Stomach (tissue), 9 donors: ENCODE measurements around the gene KIF12. TPM values are rescaled to one million over a fixed set of nuclear protein-coding genes. Genes with fewer than 3 reads are reported as not detected.

Source experiments
- DNase-seq, 2 donors: peaks; one replicate each; pipeline versions ENCODE4 v3.0.0 to v3.0.0-alpha.2; 2013 to 2019
- H3K27ac ChIP-seq, 5 donors: fragments of 200-600 bp in 4 of 5; sonication (generic) in 4 of 5; one replicate each; pipeline ENCODE4 v1.5.1; 2013 to 2019; ENCODE audit warnings: mild to moderate bottlenecking in 1 of 5, moderate library complexity in 1 of 5
- H3K27me3 ChIP-seq, 3 donors: fragments of 200-600 bp; sonication (generic); one replicate each; pipeline ENCODE4 v1.5.1; 2017 to 2019; ENCODE audit warnings: mixed run types in 1 of 3
- H3K36me3 ChIP-seq, 4 donors: fragments of 200-600 bp; sonication (generic); 1 replicate in 3 of 4; 2 replicates in 1 of 4; pipeline ENCODE4 v1.5.1; 2016 to 2019
- H3K4me1 ChIP-seq, 4 donors: fragments of 200-600 bp; sonication (generic); one replicate each; pipeline ENCODE4 v1.5.1; 2016 to 2019
- H3K4me3 ChIP-seq, 4 donors: fragments of 200-600 bp; sonication (generic) in 3 of 4; one replicate each; pipeline ENCODE4 v1.5.1; 2016 to 2019; ENCODE audit warnings: mild to moderate bottlenecking in 1 of 4
- H3K9me3 ChIP-seq, 4 donors: fragments of 200-600 bp; sonication (generic); one replicate each; pipeline ENCODE4 v1.5.1; 2016 to 2019
- EP300 ChIP-seq: sonication (generic); formaldehyde crosslinking; IDR thresholded peaks from one replicate; pipeline ENCODE4 v1.6.1; 2017; ENCODE audit warnings: antibody characterized with exemption
- POLR2A ChIP-seq, 4 donors: fragments of 450-650 bp; IDR thresholded peaks; one replicate each; pipeline ENCODE4 v1.6.1; 2016; ENCODE audit warnings: antibody characterized with exemption in 4 of 4, control low read depth in 2 of 4, mild to moderate bottlenecking in 1 of 4, moderate library complexity in 1 of 4
- POLR2AphosphoS5 ChIP-seq, 3 donors: sonication (generic); formaldehyde crosslinking; IDR thresholded peaks; one replicate each; pipeline ENCODE4 v1.6.1; 2016; ENCODE audit warnings: antibody characterized with exemption in 3 of 3
- WGBS, 5 donors: extraction: QIAGEN DNeasy Blood & Tissue Kit in 3 of 5; methylation state at CpG; one replicate each; pipeline versions ENCODE4 v1.1.5 to v1.1.7; 2013 to 2018; 5-methylcytosine and 5-hydroxymethylcytosine counted together
- intact Hi-C: fragments of 100-400 bp; cut with DNase I; formaldehyde crosslinking; loops from one replicate; pipeline ENCODE4 v1.15.1; 2023; ENCODE audit warnings: low total_unique reads
- polyA plus RNA-seq, 3 donors: library from polyadenylated mRNA; stranded (reverse); fragments of 200-250 nt; gene quantifications; one replicate each; pipeline ENCODE4 v1.2.3, GENCODE V29; 2013
- total RNA-seq, 5 donors: library from RNA; depleted of rRNA; stranded (reverse); fragments of >200 nt; gene quantifications; one replicate each; pipeline versions ENCODE4 v1.1.0 to v1.2.3, GENCODE V29; 2014 to 2016
- TF ChIP-seq, protein P1 (sequence below), 7 experiments: fragments of 450-650 bp in 4 of 7; fragments of 200-600 bp in 3 of 7; sonication (generic) in 3 of 7; IDR thresholded peaks; one replicate each; pipeline ENCODE4 v1.5.1; 2016 to 2019; ENCODE audit warnings: antibody characterized with exemption in 7 of 7, control low read depth in 2 of 7, mild to moderate bottlenecking in 1 of 7
- donor health status: healthy with polysubstance abuse.
- donor health status: Bipolar disorder and iron deficiency.
- donor health status: healthy.

Gene KIF12
- total and polyA plus RNA-seq, 8 donors, result 3.9 to 79.4 (median 17.5) TPM

DNA sequence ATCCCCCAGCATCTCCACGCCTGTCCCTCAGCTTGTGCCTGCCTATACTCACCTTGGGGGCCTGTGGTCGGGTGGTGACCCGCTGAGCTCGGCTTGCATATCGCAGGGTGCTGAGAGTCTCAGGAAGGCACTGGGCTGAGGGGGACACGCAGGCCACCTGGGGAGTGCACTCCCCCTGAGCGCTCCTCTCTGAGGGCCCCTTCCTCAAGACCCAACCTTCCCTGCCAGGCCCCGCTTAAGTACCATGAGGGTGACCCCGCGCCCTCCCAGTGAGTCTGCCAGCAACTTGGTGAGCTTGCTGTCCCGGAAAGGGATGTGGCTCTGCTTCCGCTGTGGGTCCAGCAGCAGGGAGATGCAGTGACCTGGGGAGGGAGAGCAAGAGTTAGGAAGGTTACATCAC, 4.1 kb downstream of the KIF12 start:
- Histone ChIP-seq H3K36me3 (peaks cover 0 to 23% (median 16%) of the 10 kb centered on the region in 4 donors), H3K9me3 (no peaks in the 10 kb centered on the region), H3K4me1 (peaks cover 7 to 31% (median 27%) of the 10 kb centered on the region in 4 donors), H3K4me3 (no peak overlapping the region), H3K27me3 (peaks cover 0 to 34% (median 8%) of the 10 kb centered on the region in 3 donors), H3K27ac (no peak overlapping the region)
- TF ChIP-seq POLR2AphosphoS5 (IDR thresholded peaks at IDR 0.05) (no peak), POLR2A (IDR thresholded peaks at IDR 0.05) (no peak), EP300 (no peak)
- TF ChIP-seq, protein P1, sequence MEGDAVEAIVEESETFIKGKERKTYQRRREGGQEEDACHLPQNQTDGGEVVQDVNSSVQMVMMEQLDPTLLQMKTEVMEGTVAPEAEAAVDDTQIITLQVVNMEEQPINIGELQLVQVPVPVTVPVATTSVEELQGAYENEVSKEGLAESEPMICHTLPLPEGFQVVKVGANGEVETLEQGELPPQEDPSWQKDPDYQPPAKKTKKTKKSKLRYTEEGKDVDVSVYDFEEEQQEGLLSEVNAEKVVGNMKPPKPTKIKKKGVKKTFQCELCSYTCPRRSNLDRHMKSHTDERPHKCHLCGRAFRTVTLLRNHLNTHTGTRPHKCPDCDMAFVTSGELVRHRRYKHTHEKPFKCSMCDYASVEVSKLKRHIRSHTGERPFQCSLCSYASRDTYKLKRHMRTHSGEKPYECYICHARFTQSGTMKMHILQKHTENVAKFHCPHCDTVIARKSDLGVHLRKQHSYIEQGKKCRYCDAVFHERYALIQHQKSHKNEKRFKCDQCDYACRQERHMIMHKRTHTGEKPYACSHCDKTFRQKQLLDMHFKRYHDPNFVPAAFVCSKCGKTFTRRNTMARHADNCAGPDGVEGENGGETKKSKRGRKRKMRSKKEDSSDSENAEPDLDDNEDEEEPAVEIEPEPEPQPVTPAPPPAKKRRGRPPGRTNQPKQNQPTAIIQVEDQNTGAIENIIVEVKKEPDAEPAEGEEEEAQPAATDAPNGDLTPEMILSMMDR (IDR thresholded peaks at IDR 0.05), result no peak
- 89 to 98% (median 97%) methylated on average over 5 to 12 of the region's 12 CpGs for WGBS, 5 donors
- intact Hi-C loops, result no loop called here
- no peak for DNase-seq

DNA sequence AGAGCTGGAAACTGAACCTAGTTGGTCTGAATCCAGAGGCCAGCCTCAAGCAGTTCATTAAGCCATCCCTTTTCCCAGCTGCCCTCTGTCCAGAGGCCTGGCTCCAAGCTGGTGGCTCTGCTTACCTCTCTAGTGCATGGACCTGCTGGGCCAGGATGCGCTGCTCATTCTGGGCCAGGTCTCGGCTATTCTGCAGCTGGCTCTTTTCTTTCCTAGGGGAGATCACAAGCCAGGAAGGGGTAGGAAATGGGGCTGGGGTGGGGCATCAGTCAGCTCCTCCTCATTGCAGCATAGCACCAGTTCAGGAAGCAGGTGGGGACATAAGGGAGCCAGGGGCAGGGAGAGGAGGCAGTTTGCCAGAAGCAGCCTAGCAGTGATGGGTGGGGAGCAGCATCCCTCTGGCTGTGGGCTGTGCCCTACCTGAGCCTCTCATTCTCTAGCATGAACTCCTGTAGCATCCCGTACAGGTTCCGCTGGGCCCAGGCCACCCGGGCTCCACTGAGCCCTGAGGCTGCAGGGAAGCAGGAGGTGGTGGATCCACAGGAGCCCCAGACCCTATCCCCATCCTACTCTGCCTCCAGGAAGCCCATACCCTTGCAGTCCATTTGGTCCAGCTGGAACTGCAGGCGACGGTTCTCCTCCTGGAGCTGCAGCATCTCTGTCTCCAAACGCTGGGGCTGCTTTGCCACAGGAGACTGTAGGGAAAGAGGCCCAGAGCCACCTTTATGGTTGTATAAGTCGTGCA, 5.2 kb downstream of the KIF12 start:
- Histone ChIP-seq H3K27me3 (peaks cover 0 to 23% (median 8%) of the 10 kb centered on the region in 3 donors), H3K4me3 (no peak overlapping the region), H3K9me3 (no peaks in the 10 kb centered on the region), H3K4me1 (peaks cover 7 to 24% (median 20%) of the 10 kb centered on the region in 4 donors), H3K27ac (no peak overlapping the region), H3K36me3 (peaks cover 0 to 23% (median 16%) of the 10 kb centered on the region in 4 donors)
- TF ChIP-seq EP300, result no peak
- TF ChIP-seq POLR2A (IDR thresholded peaks at IDR 0.05), result no peak
- intact Hi-C loops, result no loop called here
- no peak for DNase-seq
- 91 to 97% (median 93%) methylated on average over 9 of the region's 9 CpGs for WGBS, 5 donors

GRCh38 chr9:114093031-114093471, 6.0 kb downstream of the KIF12 start:
- DNase-seq, result no peak
- no peaks in the 10 kb centered on the region for H3K9me3 ChIP-seq
- H3K4me1 ChIP-seq, result peaks cover 6 to 15% (median 11%) of the 10 kb centered on the region in 4 donors
- intact Hi-C loops, result no loop called here
- H3K27ac ChIP-seq, result no peak overlapping the region
- TF ChIP-seq, protein P1 (IDR thresholded peaks at IDR 0.05), result no peak
- no peak for TF ChIP-seq POLR2A (IDR thresholded peaks at IDR 0.05)
- TF ChIP-seq EP300, result no peak
- no peak for TF ChIP-seq POLR2AphosphoS5 (IDR thresholded peaks at IDR 0.05)
- peaks cover 0 to 23% (median 16%) of the 10 kb centered on the region in 4 donors for H3K36me3 ChIP-seq
- WGBS, 5 donors, result 83 to 93% (median 85%) methylated on average over 3 to 4 of the region's 4 CpGs
- peaks cover 0 to 15% (median 6%) of the 10 kb centered on the region in 3 donors for H3K27me3 ChIP-seq
- no peak overlapping the region for H3K4me3 ChIP-seq

DNA sequence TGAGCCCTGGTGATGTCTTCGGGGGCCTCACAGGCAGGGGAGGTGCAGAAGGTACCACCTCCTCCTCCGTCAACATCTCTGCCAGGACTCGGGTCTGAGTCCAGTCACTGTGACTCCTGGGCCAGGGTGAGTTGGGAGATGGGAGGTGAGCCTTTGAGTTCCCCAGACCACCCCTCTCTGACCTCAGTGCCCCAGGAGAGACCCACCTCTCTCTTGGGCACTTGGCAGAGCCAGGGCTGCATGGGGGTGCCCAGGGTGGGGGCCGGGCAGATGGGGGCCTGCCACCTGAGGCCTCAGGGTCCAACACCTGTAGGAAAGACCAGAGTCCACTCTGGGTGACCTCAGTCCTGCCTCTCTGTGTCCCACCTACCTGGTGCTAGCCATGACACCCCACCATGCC, 6.8 kb downstream of the KIF12 start:
- intact Hi-C loops, result no loop called here
- Histone ChIP-seq H3K4me3 (no peak overlapping the region), H3K36me3 (peaks cover 0 to 23% (median 16%) of the 10 kb centered on the region in 4 donors), H3K27me3 (peaks cover 0 to 7% (median 0%) of the 10 kb centered on the region in 3 donors), H3K27ac (no peak overlapping the region), H3K4me1 (peaks cover 0 to 8% (median 4%) of the 10 kb centered on the region in 4 donors), H3K9me3 (no peaks in the 10 kb centered on the region)
- TF ChIP-seq, protein P1 (IDR thresholded peaks at IDR 0.05), result no peak
- TF ChIP-seq EP300 (no peak), POLR2AphosphoS5 (IDR thresholded peaks at IDR 0.05) (no peak), POLR2A (IDR thresholded peaks at IDR 0.05) (no peak)
- no peak for DNase-seq
- 70 to 93% (median 92%) methylated on average over 3 to 4 of the region's 4 CpGs for WGBS, 5 donors

GRCh38 chr9:114091711-114092110, 7.4 kb downstream of the KIF12 start:
- Histone ChIP-seq H3K9me3 (no peaks in the 10 kb centered on the region), H3K27ac (no peak overlapping the region), H3K4me1 (peaks cover 0 to 2% (median 0%) of the 10 kb centered on the region in 4 donors), H3K27me3 (peaks cover 0 to 1% (median 0%) of the 10 kb centered on the region in 3 donors), H3K4me3 (no peak overlapping the region), H3K36me3 (peaks cover 0 to 23% (median 16%) of the 10 kb centered on the region in 4 donors)
- intact Hi-C loops, result no loop called here
- no peak for TF ChIP-seq POLR2A (IDR thresholded peaks at IDR 0.05)
- TF ChIP-seq, protein P1 (IDR thresholded peaks at IDR 0.05), result no peak
- TF ChIP-seq EP300, result no peak
- TF ChIP-seq POLR2AphosphoS5 (IDR thresholded peaks at IDR 0.05), result no peak
- WGBS, 5 donors, result 88 to 100% (median 91%) methylated on average over 1 to 8 of the region's 8 CpGs
- DNase-seq, result no peak
